T follicular helper cell (primary cell): ENCODE results near the gene TMCO4.
A peak's percentile ranks its signal among the peaks of the same experiment; 100 is the strongest.
"Not testable (repeated sequence)": the region's sequence is repeated elsewhere in the genome, so short reads cannot be mapped to it uniquely, and the experiment has no call there.

Experiments used
- DNase-seq: peaks from one replicate; pipeline ENCODE4 v3.0.0-alpha.2; 2020; ENCODE audit warnings: low read depth
- total RNA-seq, 2 experiments: gene quantifications; one replicate each; lab custom pipeline; 2026; lab: John Stamatoyannopoulos, UW

The TMCO4 gene
- 25.2 to 32.6 reads per million in 2 experiments for total RNA-seq

GRCh38 chr1:19799230-19800075 lies at the start of gene TMCO4:
Gene TMCO4 (minus strand): TSS chr1:19799916. CDS start chr1:19780758, 19,158 bp downstream.
- DNase-seq = peak; percentile 11

- DNase-seq = not testable (repeated sequence)
These were observed 49.6 kb upstream of the TMCO4 start for GRCh38 chr1:19849307-19849706.

- not testable (repeated sequence) for DNase-seq
These were observed 47.6 kb upstream of the TMCO4 start for GRCh38 chr1:19847334-19847733.

GRCh38 chr1:19846338-19846737 lies 46.6 kb upstream of the TMCO4 start:
- DNase-seq = no peak

- DNase-seq = no peak
These were observed 45.8 kb upstream of the TMCO4 start for GRCh38 chr1:19845555-19845954.

GRCh38 chr1:19844731-19845495 lies 45.2 kb upstream of the TMCO4 start:
- no peak for DNase-seq

GRCh38 chr1:19840228-19840627 lies 40.5 kb upstream of the TMCO4 start:
- DNase-seq = no peak

- no peak for DNase-seq
These were observed 38.1 kb upstream of the TMCO4 start for GRCh38 chr1:19837866-19838265.

- no peak for DNase-seq
These were observed 35.9 kb upstream of the TMCO4 start for GRCh38 chr1:19835578-19835977.

- no peak for DNase-seq
These were observed 31.7 kb upstream of the TMCO4 start for GRCh38 chr1:19831441-19831840.

GRCh38 chr1:19828546-19828945 lies 28.8 kb upstream of the TMCO4 start:
- no peak for DNase-seq

GRCh38 chr1:19825298-19825697 lies 25.6 kb upstream of the TMCO4 start:
- no peak for DNase-seq

GRCh38 chr1:19824541-19824940 lies 24.8 kb upstream of the TMCO4 start:
- DNase-seq = no peak

GRCh38 chr1:19824036-19824435 lies 24.3 kb upstream of the TMCO4 start:
- DNase-seq = no peak

GRCh38 chr1:19819701-19820100 lies 20.0 kb upstream of the TMCO4 start:
- DNase-seq = no peak

- no peak for DNase-seq
These were observed 18.6 kb upstream of the TMCO4 start for GRCh38 chr1:19818324-19818723.

- DNase-seq = no peak
These were observed 17.4 kb upstream of the TMCO4 start for GRCh38 chr1:19817160-19817559.

GRCh38 chr1:19816737-19817086 lies 17.0 kb upstream of the TMCO4 start:
- not testable (repeated sequence) for DNase-seq

GRCh38 chr1:19815801-19816736 lies 16.4 kb upstream of the TMCO4 start:
- DNase-seq = no peak

- DNase-seq = no peak
These were observed 15.2 kb upstream of the TMCO4 start, which contains the start of gene RNF186 for GRCh38 chr1:19814681-19815503. Gene RNF186 (minus strand): TSS chr1:19815283. CDS start chr1:19815101, 182 bp downstream.

- no peak for DNase-seq
These were observed 14.5 kb upstream of the TMCO4 start for GRCh38 chr1:19814244-19814661.
